ENCODE data around the gene AMELY.

- no peak for TF ChIP-seq CEBPB (IDR thresholded peaks at IDR 0.05; ENCODE audit: low read depth, low read length)
- no peak for TF ChIP-seq RAD21 (IDR thresholded peaks at IDR 0.05; ENCODE audit: low read length)
- TF ChIP-seq CTCF (conservative IDR thresholded peaks at IDR 0.05; ENCODE audit: low read depth, low read length) = no peak
- no peak for TF ChIP-seq RFX5 (IDR thresholded peaks at IDR 0.05; ENCODE audit: low read depth, low read length)
- TF ChIP-seq POLR2A (IDR thresholded peaks at IDR 0.05; ENCODE audit: low read depth, low read length) = no peak
Measured at GRCh38 chrY:6929237-6929636, 17.7 kb upstream of the AMELY start.
